Stomach (tissue), 9 donors: ENCODE measurements around the gene DOCK2. TPM values are rescaled to one million over a fixed set of nuclear protein-coding genes. Genes with fewer than 3 reads are reported as not detected.
"Not testable (repeated sequence)": the region's sequence is repeated elsewhere in the genome, so short reads cannot be mapped to it uniquely, and the experiment has no call there.

Source experiments
- DNase-seq, 2 donors: peaks; one replicate each; pipeline versions ENCODE4 v3.0.0 to v3.0.0-alpha.2; 2013 to 2019
- H3K27ac ChIP-seq, 5 donors: fragments of 200-600 bp in 4 of 5; sonication (generic) in 4 of 5; one replicate each; pipeline ENCODE4 v1.5.1; 2013 to 2019; ENCODE audit warnings: mild to moderate bottlenecking in 1 of 5, moderate library complexity in 1 of 5
- H3K27me3 ChIP-seq, 3 donors: fragments of 200-600 bp; sonication (generic); one replicate each; pipeline ENCODE4 v1.5.1; 2017 to 2019; ENCODE audit warnings: mixed run types in 1 of 3
- H3K36me3 ChIP-seq, 4 donors: fragments of 200-600 bp; sonication (generic); 1 replicate in 3 of 4; 2 replicates in 1 of 4; pipeline ENCODE4 v1.5.1; 2016 to 2019
- H3K4me1 ChIP-seq, 4 donors: fragments of 200-600 bp; sonication (generic); one replicate each; pipeline ENCODE4 v1.5.1; 2016 to 2019
- H3K4me3 ChIP-seq, 4 donors: fragments of 200-600 bp; sonication (generic) in 3 of 4; one replicate each; pipeline ENCODE4 v1.5.1; 2016 to 2019; ENCODE audit warnings: mild to moderate bottlenecking in 1 of 4
- H3K9me3 ChIP-seq, 4 donors: fragments of 200-600 bp; sonication (generic); one replicate each; pipeline ENCODE4 v1.5.1; 2016 to 2019
- CTCF ChIP-seq, 7 experiments: fragments of 450-650 bp in 4 of 7; fragments of 200-600 bp in 3 of 7; sonication (generic) in 3 of 7; IDR thresholded peaks; one replicate each; pipeline ENCODE4 v1.5.1; 2016 to 2019; ENCODE audit warnings: antibody characterized with exemption in 7 of 7, control low read depth in 2 of 7, mild to moderate bottlenecking in 1 of 7
- EP300 ChIP-seq: sonication (generic); formaldehyde crosslinking; IDR thresholded peaks from one replicate; pipeline ENCODE4 v1.6.1; 2017; ENCODE audit warnings: antibody characterized with exemption
- POLR2A ChIP-seq, 4 donors: fragments of 450-650 bp; IDR thresholded peaks; one replicate each; pipeline ENCODE4 v1.6.1; 2016; ENCODE audit warnings: antibody characterized with exemption in 4 of 4, control low read depth in 2 of 4, mild to moderate bottlenecking in 1 of 4, moderate library complexity in 1 of 4
- POLR2AphosphoS5 ChIP-seq, 3 donors: sonication (generic); formaldehyde crosslinking; IDR thresholded peaks; one replicate each; pipeline ENCODE4 v1.6.1; 2016; ENCODE audit warnings: antibody characterized with exemption in 3 of 3
- WGBS, 5 donors: extraction: QIAGEN DNeasy Blood & Tissue Kit in 3 of 5; methylation state at CpG; one replicate each; pipeline versions ENCODE4 v1.1.5 to v1.1.7; 2013 to 2018; 5-methylcytosine and 5-hydroxymethylcytosine counted together
- intact Hi-C: fragments of 100-400 bp; cut with DNase I; formaldehyde crosslinking; loops from one replicate; pipeline ENCODE4 v1.15.1; 2023; ENCODE audit warnings: low total_unique reads
- polyA plus RNA-seq, 3 donors: library from polyadenylated mRNA; stranded (reverse); fragments of 200-250 nt; gene quantifications; one replicate each; pipeline ENCODE4 v1.2.3, GENCODE V29; 2013
- total RNA-seq, 5 donors: library from RNA; depleted of rRNA; stranded (reverse); fragments of >200 nt; gene quantifications; one replicate each; pipeline versions ENCODE4 v1.1.0 to v1.2.3, GENCODE V29; 2014 to 2016
- donor health status: healthy with polysubstance abuse.
- donor health status: Bipolar disorder and iron deficiency.
- donor health status: healthy.

DOCK2 gene
- total and polyA plus RNA-seq, 8 donors = 2.1 to 50.2 (median 8.5) TPM

- 6 to 23% (median 8%) methylated on average over 1 of the region's 1 CpG for WGBS, 5 donors
- peak in 1 of 2 donors; percentile 63 for DNase-seq
- intact Hi-C loops = no loop called here
Observed at GRCh38 chr5:169652057-169652456, 15.0 kb downstream of the DOCK2 start.

GRCh38 chr5:169653091-169653490 lies 16.0 kb downstream of the DOCK2 start:
- intact Hi-C loops = no loop called here
- Histone ChIP-seq H3K27me3 (no peaks in the 10 kb centered on the region), H3K9me3 (no peaks in the 10 kb centered on the region), H3K36me3 (no peaks in the 10 kb centered on the region), H3K4me3 (no peak overlapping the region), H3K4me1 (peaks cover 0 to 47% (median 18%) of the 10 kb centered on the region in 4 donors), H3K27ac (no peak overlapping the region)
- TF ChIP-seq POLR2A (IDR thresholded peaks at IDR 0.05) (no peak), EP300 (no peak), CTCF (IDR thresholded peaks at IDR 0.05) (no peak), POLR2AphosphoS5 (IDR thresholded peaks at IDR 0.05) (no peak)
- DNase-seq = no peak
- 70 to 81% (median 73%) methylated on average over 5 of the region's 5 CpGs for WGBS, 5 donors

More at GRCh38 chr5:169652057-169652456, 15.0 kb downstream of the DOCK2 start:
- H3K4me1 ChIP-seq = peaks cover 0 to 56% (median 18%) of the 10 kb centered on the region in 4 donors
- H3K36me3 ChIP-seq = no peaks in the 10 kb centered on the region
- H3K4me3 ChIP-seq = no peak overlapping the region
- H3K27me3 ChIP-seq = no peaks in the 10 kb centered on the region
- H3K9me3 ChIP-seq = no peaks in the 10 kb centered on the region
- TF ChIP-seq POLR2A (IDR thresholded peaks at IDR 0.05) (no peak), POLR2AphosphoS5 (IDR thresholded peaks at IDR 0.05) (no peak), EP300 (no peak), CTCF (IDR thresholded peaks at IDR 0.05) (no peak)
- H3K27ac ChIP-seq = no peak overlapping the region

- no peak for TF ChIP-seq POLR2A (IDR thresholded peaks at IDR 0.05)
- intact Hi-C loops = no loop called here
- Histone ChIP-seq H3K27me3 (no peaks in the 10 kb centered on the region), H3K27ac (no peak overlapping the region), H3K4me3 (no peak overlapping the region), H3K36me3 (no peaks in the 10 kb centered on the region), H3K4me1 (peaks cover 0 to 34% (median 18%) of the 10 kb centered on the region in 4 donors), H3K9me3 (no peaks in the 10 kb centered on the region)
- 76 to 90% (median 80%) methylated on average over 2 of the region's 2 CpGs for WGBS, 5 donors
- no peak for DNase-seq
Observed at GRCh38 chr5:169655353-169655752, 18.3 kb downstream of the DOCK2 start.

- Histone ChIP-seq H3K27me3 (no peaks in the 10 kb centered on the region), H3K4me1 (peaks cover 0 to 25% (median 12%) of the 10 kb centered on the region in 4 donors), H3K36me3 (no peaks in the 10 kb centered on the region), H3K9me3 (no peaks in the 10 kb centered on the region), H3K4me3 (no peak overlapping the region), H3K27ac (no peak overlapping the region)
- intact Hi-C loops = no loop called here
- no peak for DNase-seq
- TF ChIP-seq POLR2A (IDR thresholded peaks at IDR 0.05) (no peak), POLR2AphosphoS5 (IDR thresholded peaks at IDR 0.05) (no peak), CTCF (IDR thresholded peaks at IDR 0.05) (no peak), EP300 (no peak)
- 81 to 90% (median 84%) methylated on average over 15 of the region's 15 CpGs for WGBS, 5 donors
Observed at GRCh38 chr5:169656125-169656901, 19.2 kb downstream of the DOCK2 start.

- 78 to 100% (median 85%) methylated on average over 1 of the region's 1 CpG for WGBS, 5 donors
- intact Hi-C loops = no loop called here
Observed at GRCh38 chr5:169657127-169657526, 20.1 kb downstream of the DOCK2 start.

GRCh38 chr5:169662451-169662850 lies 25.4 kb downstream of the DOCK2 start:
- DNase-seq, H3K27me3 ChIP-seq, H3K4me1 ChIP-seq, intact Hi-C loops, H3K9me3 ChIP-seq, H3K36me3 ChIP-seq, H3K27ac ChIP-seq, H3K4me3 ChIP-seq: not testable (repeated sequence)
- 72 to 87% (median 84%) methylated on average over 3 of the region's 3 CpGs for WGBS, 5 donors

More at GRCh38 chr5:169657127-169657526, 20.1 kb downstream of the DOCK2 start:
- no peaks in the 10 kb centered on the region for H3K9me3 ChIP-seq
- TF ChIP-seq POLR2AphosphoS5 (IDR thresholded peaks at IDR 0.05) (no peak), EP300 (no peak), POLR2A (IDR thresholded peaks at IDR 0.05) (no peak), CTCF (IDR thresholded peaks at IDR 0.05) (no peak)
- H3K36me3 ChIP-seq = no peaks in the 10 kb centered on the region
- H3K4me3 ChIP-seq = no peak overlapping the region
- H3K4me1 ChIP-seq = peaks cover 0 to 18% (median 4%) of the 10 kb centered on the region in 4 donors
- H3K27ac ChIP-seq = no peak overlapping the region
- H3K27me3 ChIP-seq = no peaks in the 10 kb centered on the region
- no peak for DNase-seq
